Hematopoietic multipotent progenitor cell treated with erythropoietin and hydrocortisone succinate and interleukin-3 and kit ligand, for 4 days (in vitro differentiated cells): ENCODE results near the gene UPB1.

Experiments used
- DNase-seq: peaks from one replicate; pipeline ENCODE4 v3.0.0-alpha.2; 2015

UPB1 gene

GRCh38 chr22:24571266-24571665 is 76.1 kb downstream of the UPB1 start:
- no peak for DNase-seq

GRCh38 chr22:24576778-24577177 is 81.6 kb downstream of the UPB1 start:
- no peak for DNase-seq
